Neural cell (in vitro differentiated cells): ENCODE measurements around the gene GNG13. TPM values are rescaled to one million over a fixed set of nuclear protein-coding genes. Genes with fewer than 3 reads are reported as not detected.

Experiments
- H2AFZ ChIP-seq: fragments of 200-600, 300-800 bp; sonication (generic), shearing (Covaris generic); 2 replicates; pipeline ENCODE4 v1.6.0; 2014; ENCODE audit warnings: low read depth, mild to moderate bottlenecking, antibody characterized with exemption, low read length, moderate library complexity
- H3F3A ChIP-seq: fragments of 200-600 bp; shearing (Covaris generic); 2 replicates; pipeline ENCODE4 v1.6.1; 2016; ENCODE audit warnings: mild to moderate bottlenecking, moderate library complexity, mixed read lengths, antibody characterized with exemption, low read length; ENCODE audit not compliant: insufficient read depth, poor library complexity, severe bottlenecking
- H3K27ac ChIP-seq: fragments of 200-600, 300-800 bp; sonication (generic), shearing (Covaris generic); 2 replicates; pipeline ENCODE4 v1.5.1; 2014; ENCODE audit warnings: mild to moderate bottlenecking, low read length, moderate library complexity
- H3K27me3 ChIP-seq: fragments of 300-800, 200-600 bp; sonication (generic), shearing (Covaris generic); 2 replicates; pipeline ENCODE4 v1.6.0; 2014; ENCODE audit warnings: mild to moderate bottlenecking, low read depth, low read length, moderate library complexity; ENCODE audit not compliant: insufficient read depth
- H3K36me3 ChIP-seq: fragments of 300-800, 200-600 bp; sonication (generic), shearing (Covaris generic); 2 replicates; pipeline ENCODE4 v1.5.1; 2014; ENCODE audit warnings: mild to moderate bottlenecking, antibody characterized with exemption, low read length, moderate library complexity; ENCODE audit not compliant: insufficient read depth
- H3K4me2 ChIP-seq: fragments of 300-800, 200-600 bp; sonication (generic), shearing (Covaris generic); 2 replicates; pipeline ENCODE4 v1.6.0; 2014; ENCODE audit warnings: mild to moderate bottlenecking, low read length
- H3K4me3 ChIP-seq: fragments of 300-800, 200-600 bp; sonication (generic), shearing (Covaris generic); 2 replicates; pipeline ENCODE4 v1.5.1; 2014; ENCODE audit warnings: mild to moderate bottlenecking, low read length, moderate library complexity
- H3K79me2 ChIP-seq: fragments of 200-600 bp; shearing (Covaris generic); replicated peaks from 2 replicates; pipeline ENCODE4 v1.6.0; 2014; ENCODE audit warnings: mild to moderate bottlenecking, low read length, moderate library complexity; ENCODE audit not compliant: insufficient read depth
- H3K9ac ChIP-seq: fragments of 300-800, 200-600 bp; sonication (generic), shearing (Covaris generic); 2 replicates; pipeline ENCODE4 v1.6.1; 2016; ENCODE audit warnings: mild to moderate bottlenecking, low read length, mixed read lengths
- H3K9me2 ChIP-seq: fragments of 200-600 bp; shearing (Covaris generic); 2 replicates; pipeline ENCODE4 v1.6.1; 2016; ENCODE audit warnings: mild to moderate bottlenecking, low read length, mixed read lengths; ENCODE audit not compliant: insufficient read depth
- H3K9me3 ChIP-seq: fragments of 200-600, 300-800 bp; sonication (generic), shearing (Covaris generic); 2 replicates; pipeline ENCODE4 v1.6.1; 2016; ENCODE audit warnings: mild to moderate bottlenecking, mixed run types, low read length, moderate library complexity, mixed read lengths
- H4K20me1 ChIP-seq: fragments of 200-600 bp; shearing (Covaris generic); 2 replicates; pipeline ENCODE4 v1.6.1; 2016; ENCODE audit warnings: mild to moderate bottlenecking, mixed run types; ENCODE audit not compliant: insufficient read depth
- EP300 ChIP-seq: fragments of 450-650 bp; conservative IDR thresholded peaks from 2 replicates; pipeline ENCODE4 v1.6.1; 2014; ENCODE audit warnings: antibody characterized with exemption, mild to moderate bottlenecking, moderate library complexity; ENCODE audit not compliant: poor library complexity, severe bottlenecking
- EZH2 ChIP-seq: fragments of 200-600, 300-800 bp; shearing (Covaris generic), sonication (generic); IDR thresholded peaks from 2 replicates; pipeline ENCODE4 v1.6.1; 2014; ENCODE audit warnings: antibody characterized with exemption, low read length, borderline replicate concordance, mild to moderate bottlenecking; ENCODE audit not compliant: insufficient read depth, poor library complexity, severe bottlenecking
- MXI1 ChIP-seq: fragments of 450-650 bp; conservative IDR thresholded peaks from 2 replicates; pipeline ENCODE4 v1.6.1; 2014; ENCODE audit warnings: antibody characterized with exemption, mild to moderate bottlenecking; ENCODE audit not compliant: poor library complexity, severe bottlenecking
- POLR2AphosphoS5 ChIP-seq: IDR thresholded peaks from 2 replicates; pipeline ENCODE4 v1.6.1; 2012
- RAD21 ChIP-seq: fragments of 450-650 bp; conservative IDR thresholded peaks from 2 replicates; pipeline ENCODE4 v1.6.1; 2014; ENCODE audit warnings: antibody characterized with exemption, mild to moderate bottlenecking, moderate library complexity
- SMC3 ChIP-seq: fragments of 450-650 bp; conservative IDR thresholded peaks from 2 replicates; pipeline ENCODE4 v1.6.1; 2014; ENCODE audit warnings: antibody characterized with exemption, mild to moderate bottlenecking, moderate library complexity; ENCODE audit not compliant: poor library complexity
- TAF1 ChIP-seq: IDR thresholded peaks from 2 replicates; pipeline ENCODE4 v1.6.1; 2012; ENCODE audit warnings: low read depth
- polyA plus RNA-seq: library from polyadenylated mRNA; depleted of rRNA; stranded (reverse); fragments of >200 nt; gene quantifications from 2 replicates; pipeline ENCODE4 v1.2.3, GENCODE V29; 2014
- TF ChIP-seq, protein P1 (sequence below): fragments of 450-650 bp; IDR thresholded peaks from 2 replicates; pipeline ENCODE4 v1.5.1; 2014; ENCODE audit warnings: antibody characterized with exemption, mild to moderate bottlenecking, moderate library complexity; ENCODE audit not compliant: poor library complexity, severe bottlenecking
- TF ChIP-seq, protein P2 (sequence below): IDR thresholded peaks from 2 replicates; pipeline ENCODE4 v1.6.1; 2012; ENCODE audit warnings: borderline replicate concordance

GNG13 gene
- polyA plus RNA-seq, 1 donor from 2014 or later = not detected

DNA sequence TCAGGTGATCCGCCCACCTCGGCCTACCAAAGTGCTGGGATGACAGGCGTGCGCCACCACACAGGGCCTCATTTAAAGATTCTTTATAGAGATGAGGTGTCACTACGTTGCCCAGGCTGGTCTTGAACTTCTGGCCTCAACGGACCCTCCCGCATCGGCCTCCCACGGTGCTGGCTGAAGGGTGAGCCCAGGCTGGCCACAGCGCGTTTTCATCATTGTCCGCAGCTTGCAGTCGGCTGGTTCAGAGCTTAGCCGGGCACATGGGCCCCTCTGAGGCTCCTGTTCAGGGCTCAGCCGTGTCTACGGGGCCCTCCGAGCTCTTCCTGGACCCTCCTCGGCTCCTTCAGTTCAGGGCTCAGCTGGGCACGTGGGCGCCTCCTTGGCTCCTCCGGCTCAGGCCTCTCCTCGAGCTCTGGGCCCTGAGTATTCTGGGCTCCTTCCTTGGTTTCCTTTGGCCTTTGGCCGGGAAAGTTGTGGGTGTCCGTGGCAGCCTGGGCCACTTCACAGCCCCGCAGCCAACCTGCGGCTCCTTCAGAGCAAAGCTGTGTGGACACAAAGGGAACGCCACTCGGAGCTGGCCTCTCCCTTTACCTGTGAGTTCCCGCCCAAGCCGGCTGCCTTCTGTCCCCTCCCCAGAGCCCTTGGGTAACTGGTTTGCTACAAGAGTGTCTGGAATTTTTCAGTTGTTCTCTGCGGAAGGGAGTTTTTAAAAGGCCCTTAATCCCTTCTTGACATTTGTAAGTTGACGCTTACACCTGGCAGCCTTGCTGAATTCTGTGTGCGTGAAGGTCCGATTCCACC, 41.2 kb downstream of the GNG13 start:
- H3K4me2 ChIP-seq = no peak overlapping the region
- TF ChIP-seq EZH2 (no peak), SMC3 (no peak), EP300 (no peak)
- no peaks in the 10 kb centered on the region for H3F3A ChIP-seq
- H4K20me1 ChIP-seq = no peaks in the 10 kb centered on the region
- H2AFZ ChIP-seq = no peak overlapping the region
- H3K36me3 ChIP-seq = no peaks in the 10 kb centered on the region
- H3K27ac ChIP-seq = no peak overlapping the region
- peaks cover 4% of the 10 kb centered on the region for H3K9me3 ChIP-seq
- no peaks in the 10 kb centered on the region for H3K79me2 ChIP-seq
- H3K9me2 ChIP-seq = no peaks in the 10 kb centered on the region
- no peaks in the 10 kb centered on the region for H3K27me3 ChIP-seq
- H3K9ac ChIP-seq = no peak overlapping the region
- no peak overlapping the region for H3K4me3 ChIP-seq

- H3K27me3 ChIP-seq = no peaks in the 10 kb centered on the region
- H3K36me3 ChIP-seq = no peaks in the 10 kb centered on the region
- no peaks in the 10 kb centered on the region for H3K79me2 ChIP-seq
- no peak overlapping the region for H2AFZ ChIP-seq
- H3K9ac ChIP-seq = no peak overlapping the region
- H3F3A ChIP-seq = no peaks in the 10 kb centered on the region
- H4K20me1 ChIP-seq = no peaks in the 10 kb centered on the region
- no peak overlapping the region for H3K4me3 ChIP-seq
- TF ChIP-seq RAD21 = no peak
- TF ChIP-seq TAF1 = no peak
- no peak for TF ChIP-seq POLR2AphosphoS5
- TF ChIP-seq, protein P1, sequence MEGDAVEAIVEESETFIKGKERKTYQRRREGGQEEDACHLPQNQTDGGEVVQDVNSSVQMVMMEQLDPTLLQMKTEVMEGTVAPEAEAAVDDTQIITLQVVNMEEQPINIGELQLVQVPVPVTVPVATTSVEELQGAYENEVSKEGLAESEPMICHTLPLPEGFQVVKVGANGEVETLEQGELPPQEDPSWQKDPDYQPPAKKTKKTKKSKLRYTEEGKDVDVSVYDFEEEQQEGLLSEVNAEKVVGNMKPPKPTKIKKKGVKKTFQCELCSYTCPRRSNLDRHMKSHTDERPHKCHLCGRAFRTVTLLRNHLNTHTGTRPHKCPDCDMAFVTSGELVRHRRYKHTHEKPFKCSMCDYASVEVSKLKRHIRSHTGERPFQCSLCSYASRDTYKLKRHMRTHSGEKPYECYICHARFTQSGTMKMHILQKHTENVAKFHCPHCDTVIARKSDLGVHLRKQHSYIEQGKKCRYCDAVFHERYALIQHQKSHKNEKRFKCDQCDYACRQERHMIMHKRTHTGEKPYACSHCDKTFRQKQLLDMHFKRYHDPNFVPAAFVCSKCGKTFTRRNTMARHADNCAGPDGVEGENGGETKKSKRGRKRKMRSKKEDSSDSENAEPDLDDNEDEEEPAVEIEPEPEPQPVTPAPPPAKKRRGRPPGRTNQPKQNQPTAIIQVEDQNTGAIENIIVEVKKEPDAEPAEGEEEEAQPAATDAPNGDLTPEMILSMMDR = no peak
- TF ChIP-seq EP300 = no peak
- TF ChIP-seq EZH2 = no peak
- no peak for TF ChIP-seq SMC3
- no peak for TF ChIP-seq MXI1
- TF ChIP-seq, protein P2, sequence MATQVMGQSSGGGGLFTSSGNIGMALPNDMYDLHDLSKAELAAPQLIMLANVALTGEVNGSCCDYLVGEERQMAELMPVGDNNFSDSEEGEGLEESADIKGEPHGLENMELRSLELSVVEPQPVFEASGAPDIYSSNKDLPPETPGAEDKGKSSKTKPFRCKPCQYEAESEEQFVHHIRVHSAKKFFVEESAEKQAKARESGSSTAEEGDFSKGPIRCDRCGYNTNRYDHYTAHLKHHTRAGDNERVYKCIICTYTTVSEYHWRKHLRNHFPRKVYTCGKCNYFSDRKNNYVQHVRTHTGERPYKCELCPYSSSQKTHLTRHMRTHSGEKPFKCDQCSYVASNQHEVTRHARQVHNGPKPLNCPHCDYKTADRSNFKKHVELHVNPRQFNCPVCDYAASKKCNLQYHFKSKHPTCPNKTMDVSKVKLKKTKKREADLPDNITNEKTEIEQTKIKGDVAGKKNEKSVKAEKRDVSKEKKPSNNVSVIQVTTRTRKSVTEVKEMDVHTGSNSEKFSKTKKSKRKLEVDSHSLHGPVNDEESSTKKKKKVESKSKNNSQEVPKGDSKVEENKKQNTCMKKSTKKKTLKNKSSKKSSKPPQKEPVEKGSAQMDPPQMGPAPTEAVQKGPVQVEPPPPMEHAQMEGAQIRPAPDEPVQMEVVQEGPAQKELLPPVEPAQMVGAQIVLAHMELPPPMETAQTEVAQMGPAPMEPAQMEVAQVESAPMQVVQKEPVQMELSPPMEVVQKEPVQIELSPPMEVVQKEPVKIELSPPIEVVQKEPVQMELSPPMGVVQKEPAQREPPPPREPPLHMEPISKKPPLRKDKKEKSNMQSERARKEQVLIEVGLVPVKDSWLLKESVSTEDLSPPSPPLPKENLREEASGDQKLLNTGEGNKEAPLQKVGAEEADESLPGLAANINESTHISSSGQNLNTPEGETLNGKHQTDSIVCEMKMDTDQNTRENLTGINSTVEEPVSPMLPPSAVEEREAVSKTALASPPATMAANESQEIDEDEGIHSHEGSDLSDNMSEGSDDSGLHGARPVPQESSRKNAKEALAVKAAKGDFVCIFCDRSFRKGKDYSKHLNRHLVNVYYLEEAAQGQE = no peak
- peaks cover 4% of the 10 kb centered on the region for H3K9me3 ChIP-seq
- no peaks in the 10 kb centered on the region for H3K9me2 ChIP-seq
- no peak overlapping the region for H3K4me2 ChIP-seq
- no peak overlapping the region for H3K27ac ChIP-seq
Observed at GRCh38 chr16:756428-756827, 44.1 kb downstream of the GNG13 start.
